AG08396 (cell line): ENCODE results near the gene TMEM101.
"Not testable (repeated sequence)": the region's sequence is repeated elsewhere in the genome, so short reads cannot be mapped to it uniquely, and the experiment has no call there.

Experiments
- DNase-seq: peaks from one replicate; pipeline ENCODE4 v3.0.0; 2012; ENCODE audit warnings: low spot score, mixed read lengths

Gene TMEM101

DNA sequence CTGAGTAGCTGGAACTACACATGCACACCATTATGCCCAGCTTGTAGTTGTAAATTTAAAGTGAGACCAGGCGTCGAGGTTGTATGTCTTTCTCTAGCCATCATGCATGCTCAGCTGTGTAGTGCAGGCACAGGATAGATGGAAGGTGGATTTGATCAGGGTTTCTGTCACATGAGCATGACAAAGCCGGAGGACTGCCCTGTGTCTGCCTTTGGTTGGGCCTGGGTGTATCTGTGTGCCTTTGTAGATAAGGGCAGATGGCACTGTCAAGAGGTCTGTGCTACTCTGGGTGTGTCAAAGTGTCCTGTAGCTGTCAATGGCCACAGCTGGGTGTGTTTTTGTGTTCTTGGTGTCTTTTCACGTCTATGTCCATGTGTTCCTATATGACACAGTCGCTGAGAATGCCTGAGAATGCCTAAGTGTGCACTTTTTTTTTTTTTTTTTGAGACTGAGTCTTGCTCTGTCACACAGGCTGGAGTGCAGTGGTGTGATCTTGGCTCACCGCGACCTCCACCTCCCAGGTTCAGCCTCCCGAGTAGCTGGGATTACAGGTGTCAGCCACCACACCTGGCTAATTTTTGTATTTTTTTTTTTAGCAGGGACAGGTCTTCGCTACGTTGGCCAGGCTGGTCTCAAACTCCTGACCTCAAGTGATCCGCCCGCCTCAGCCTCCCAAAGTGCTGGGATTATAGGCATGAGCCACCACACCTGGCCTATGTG is 14.5 kb downstream of the TMEM101 start:
- no peak for DNase-seq

DNA sequence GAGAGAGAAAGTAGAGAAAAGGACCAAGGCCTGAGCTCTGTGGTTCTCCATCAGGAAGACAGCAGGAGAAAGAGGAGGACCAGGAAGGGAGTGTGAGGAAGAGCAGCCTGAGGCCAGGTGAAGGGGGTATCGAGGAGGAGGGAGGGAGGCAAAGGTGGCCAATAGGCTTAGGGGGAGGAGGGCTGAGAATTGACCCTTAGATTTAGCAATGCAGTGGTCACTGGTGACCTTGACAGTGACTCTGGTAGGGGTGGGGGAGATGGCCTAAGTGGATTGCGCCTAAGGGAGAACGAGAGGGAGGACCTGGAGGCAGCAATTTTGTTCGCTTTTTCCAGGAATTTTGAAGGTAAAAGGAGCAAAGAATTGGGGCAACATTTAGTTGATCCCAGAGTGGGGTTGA is 15.7 kb downstream of the TMEM101 start:
- no peak for DNase-seq

DNA sequence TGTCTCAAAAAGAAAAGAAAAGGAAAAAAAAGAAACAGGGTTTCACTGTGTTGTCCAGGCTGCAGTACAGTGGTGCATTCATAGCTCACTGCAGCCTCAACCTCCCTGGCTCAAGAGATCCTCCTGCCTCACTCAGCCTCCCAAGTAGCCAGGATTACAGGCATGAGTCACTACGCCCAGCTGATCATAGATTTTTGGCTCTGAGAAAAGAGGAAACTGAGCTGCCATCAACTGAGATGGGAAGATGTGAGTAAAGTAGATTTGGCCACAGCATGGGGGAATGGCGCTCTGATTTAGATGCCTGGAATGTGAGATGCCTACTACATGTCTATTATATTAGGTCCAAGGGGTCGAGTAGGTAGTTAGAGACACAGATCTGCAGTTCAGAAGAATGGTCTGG is 16.2 kb downstream of the TMEM101 start:
- no peak for DNase-seq

DNA sequence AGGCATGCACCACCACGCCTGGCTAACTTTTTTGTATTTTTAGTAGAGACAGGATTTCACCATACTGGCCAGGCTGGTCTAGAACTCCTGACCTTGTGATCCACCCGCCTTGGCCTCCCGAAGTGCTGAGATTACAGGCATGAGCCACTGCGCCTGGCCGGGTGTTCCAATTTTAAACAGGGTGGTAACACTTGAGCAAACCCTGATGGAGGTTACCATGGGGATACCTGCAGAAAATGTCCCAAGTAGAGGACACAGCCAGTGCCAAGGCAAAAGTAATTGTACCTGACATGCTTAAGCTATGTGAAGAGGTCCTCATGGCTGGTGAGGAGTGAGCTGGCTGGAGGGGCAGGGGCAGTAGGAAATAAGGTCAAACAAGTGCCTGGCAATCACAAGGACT is 17.6 kb downstream of the TMEM101 start:
- not testable (repeated sequence) for DNase-seq

DNA sequence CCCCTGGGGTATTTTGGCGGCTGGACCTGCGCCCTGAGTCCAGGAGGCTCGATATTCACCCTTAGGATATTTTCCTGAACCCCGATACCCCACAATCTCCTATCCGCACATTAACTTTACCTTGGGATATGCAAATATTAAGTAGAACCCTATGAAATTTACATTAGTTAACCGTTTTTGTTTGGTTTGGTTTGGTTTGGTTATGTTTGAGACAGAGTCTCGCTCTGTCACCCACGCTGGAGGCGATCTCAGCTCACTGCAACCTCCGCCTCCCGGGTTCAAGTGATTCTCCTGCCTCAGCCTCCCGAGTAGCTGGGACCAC is 19.7 kb downstream of the TMEM101 start:
- DNase-seq = no peak

DNA sequence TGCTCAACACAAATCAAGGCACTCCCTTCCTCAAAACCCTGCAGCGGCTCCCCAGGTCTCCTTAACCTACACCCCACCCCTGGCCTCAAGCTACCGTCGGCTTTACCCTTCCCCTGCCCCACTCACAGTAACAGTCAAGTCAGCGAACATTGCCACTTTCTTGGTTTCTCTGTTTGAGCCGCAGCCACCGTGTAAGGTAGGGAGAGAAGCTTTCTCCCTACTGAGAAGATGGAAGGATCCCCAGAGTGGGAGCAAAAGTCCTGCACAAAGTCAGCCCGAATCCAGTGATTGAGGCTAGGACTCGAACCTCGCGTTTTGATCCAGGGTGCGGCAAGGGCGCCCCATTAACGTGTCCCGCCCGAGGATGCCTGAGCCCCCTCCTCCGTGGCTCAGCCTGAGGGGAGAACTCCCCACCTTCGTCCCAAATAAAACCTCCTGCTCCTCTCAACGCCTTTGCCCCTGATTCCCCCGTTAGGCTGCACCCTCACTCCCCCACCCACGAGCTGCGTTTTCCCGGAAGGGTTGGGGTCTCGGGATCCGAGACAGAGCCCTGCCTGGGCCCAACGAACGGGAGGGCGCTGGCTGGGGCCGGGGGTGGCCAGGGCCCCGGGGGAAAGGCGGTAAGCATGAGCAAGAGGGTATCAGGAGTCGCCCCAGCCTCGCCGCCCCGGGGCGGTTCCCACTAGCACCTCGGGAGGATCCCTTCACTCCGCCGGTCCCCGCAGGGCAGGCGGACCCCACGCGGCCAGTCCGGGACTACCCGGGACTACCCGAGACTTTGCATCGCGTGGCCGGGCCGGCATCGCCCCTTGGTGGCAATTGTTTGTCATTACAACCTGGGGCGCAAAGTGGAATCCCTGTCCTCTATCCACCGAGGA is 20.3 kb downstream of the TMEM101 start:
- DNase-seq = peak; percentile 85

DNA sequence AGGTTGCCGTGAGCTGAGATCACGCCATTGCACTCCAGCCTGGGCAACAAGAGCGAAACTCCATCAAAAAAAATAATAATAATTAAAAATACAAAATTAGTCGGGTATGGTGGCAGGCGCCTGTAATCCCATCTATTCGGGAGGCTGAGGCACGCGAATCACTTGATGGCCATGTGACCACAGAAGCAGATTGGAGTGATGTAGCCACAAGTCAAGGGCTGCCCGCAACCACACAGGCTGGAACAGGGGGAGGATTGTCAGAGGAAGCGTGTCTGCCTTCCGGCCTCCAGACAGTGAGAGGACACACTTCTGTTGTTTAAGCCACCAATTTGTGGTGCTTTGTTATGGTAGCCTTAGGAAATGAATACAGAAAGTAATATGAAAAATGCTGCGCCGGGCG is 22.1 kb downstream of the TMEM101 start:
- DNase-seq = no peak

DNA sequence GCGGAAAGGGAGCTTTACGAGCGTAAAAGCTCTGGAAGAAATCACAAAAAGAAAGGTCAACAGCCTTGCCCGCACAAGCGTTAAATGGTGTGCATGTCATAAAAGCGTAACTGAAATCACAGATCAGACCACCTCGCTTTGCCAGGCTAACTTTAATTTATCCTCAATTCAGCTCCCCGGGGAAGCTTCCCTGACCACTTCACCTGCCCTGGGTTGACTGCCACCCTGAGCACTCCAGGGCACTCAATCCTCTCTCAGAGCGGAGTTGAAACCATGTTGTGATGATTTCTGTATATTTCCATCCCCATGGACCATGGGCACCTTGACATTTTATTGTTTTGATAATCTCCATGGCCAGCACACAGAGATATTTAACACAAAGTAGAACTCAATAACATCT is 26.5 kb downstream of the TMEM101 start:
- DNase-seq = no peak

DNA sequence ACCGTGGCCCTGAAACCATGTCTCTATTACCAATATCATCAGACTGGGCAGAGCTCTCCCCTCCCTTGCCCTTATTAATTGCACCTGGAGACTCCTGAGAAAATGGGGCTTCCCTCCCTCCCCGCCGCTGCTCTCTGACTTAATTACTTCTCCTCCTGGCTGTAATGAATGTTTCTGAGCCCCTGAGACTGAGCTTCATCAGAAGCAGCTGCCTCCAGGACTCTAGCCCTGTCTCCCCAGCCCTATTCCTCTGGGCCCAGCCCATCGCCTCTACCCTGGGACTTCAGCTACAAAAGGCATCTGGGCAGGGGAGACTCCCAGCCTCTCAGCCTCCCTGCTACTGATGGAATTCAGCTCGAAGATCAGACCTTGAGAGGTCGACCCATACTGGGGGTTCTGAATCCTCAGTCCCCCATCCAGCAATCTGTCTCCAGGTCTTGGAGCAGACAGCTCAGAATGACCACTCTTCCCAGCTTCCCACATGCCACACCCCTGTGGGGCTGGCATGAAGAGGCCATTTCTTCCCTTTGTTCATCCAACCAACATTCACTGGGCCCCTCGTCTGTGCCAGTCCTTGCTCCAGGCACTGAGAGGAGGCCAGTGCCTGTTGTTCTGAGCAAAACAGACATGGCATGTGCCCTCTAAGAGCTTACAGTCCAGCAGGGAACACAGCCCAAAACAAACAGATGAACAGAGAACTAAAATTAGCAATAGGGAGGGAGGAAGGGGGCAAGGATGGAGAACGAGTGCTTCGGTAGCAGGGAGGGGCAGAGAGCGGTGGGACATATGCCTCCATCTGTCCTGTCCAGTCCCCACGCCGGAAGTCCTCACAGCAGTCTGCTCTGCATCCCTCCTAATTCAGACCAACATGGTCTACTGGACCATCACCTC is 27.4 kb downstream of the TMEM101 start:
- DNase-seq = no peak

DNA sequence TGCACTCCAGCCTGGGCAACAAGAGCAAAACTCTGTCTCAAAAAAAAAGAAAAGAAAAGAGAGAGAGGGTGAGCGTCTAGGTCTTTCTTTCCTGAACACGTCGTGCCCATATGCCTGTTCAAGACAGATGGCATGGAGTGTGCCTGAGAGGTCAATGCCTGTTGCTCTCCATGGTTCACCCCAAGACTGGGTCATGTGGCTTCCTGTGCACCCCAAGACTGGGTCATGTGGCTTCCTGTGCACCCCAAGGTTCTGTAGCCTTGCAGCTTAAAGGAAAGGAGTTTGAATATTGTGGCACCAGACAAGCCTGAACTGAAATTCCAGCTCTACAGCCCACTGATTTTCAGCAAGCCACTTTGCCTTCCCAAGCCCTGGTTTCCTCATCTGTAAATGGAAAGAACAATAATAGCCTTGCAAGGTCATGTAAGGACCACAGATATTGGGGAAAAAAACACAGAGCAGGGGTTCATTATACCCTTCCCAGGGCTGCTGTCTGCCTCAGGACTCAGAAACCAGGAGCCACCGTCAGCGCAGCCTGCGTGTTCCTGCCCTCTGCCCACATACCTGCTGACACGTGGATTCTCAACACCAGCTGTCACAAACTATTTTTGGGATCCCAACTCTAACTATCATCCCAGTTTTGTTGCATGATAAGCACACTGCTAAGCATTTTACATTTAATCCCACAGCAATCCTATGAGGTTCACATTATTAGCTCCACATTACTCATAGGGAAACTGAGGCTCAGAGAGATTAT is 28.4 kb downstream of the TMEM101 start:
- DNase-seq = no peak

DNA sequence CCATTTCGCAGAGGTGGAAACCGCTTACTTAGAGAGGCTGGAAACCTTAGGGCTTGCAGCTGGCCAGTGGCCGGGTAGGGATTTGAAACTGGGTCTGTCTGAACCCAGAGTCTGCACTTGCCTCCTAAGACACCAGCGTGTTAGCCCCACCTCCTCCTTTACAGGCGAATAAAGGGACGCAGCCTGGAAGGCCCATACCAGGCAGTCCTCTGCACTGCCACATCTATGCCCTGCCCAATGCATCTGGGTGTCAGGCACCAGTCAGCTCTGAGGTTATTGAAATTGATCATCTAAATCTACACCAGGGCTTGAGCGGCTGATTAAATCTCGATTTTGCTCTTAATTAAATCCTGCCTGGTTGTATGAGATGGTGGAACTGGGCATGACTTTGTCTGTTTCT is 30.2 kb downstream of the TMEM101 start:
- DNase-seq = no peak

DNA sequence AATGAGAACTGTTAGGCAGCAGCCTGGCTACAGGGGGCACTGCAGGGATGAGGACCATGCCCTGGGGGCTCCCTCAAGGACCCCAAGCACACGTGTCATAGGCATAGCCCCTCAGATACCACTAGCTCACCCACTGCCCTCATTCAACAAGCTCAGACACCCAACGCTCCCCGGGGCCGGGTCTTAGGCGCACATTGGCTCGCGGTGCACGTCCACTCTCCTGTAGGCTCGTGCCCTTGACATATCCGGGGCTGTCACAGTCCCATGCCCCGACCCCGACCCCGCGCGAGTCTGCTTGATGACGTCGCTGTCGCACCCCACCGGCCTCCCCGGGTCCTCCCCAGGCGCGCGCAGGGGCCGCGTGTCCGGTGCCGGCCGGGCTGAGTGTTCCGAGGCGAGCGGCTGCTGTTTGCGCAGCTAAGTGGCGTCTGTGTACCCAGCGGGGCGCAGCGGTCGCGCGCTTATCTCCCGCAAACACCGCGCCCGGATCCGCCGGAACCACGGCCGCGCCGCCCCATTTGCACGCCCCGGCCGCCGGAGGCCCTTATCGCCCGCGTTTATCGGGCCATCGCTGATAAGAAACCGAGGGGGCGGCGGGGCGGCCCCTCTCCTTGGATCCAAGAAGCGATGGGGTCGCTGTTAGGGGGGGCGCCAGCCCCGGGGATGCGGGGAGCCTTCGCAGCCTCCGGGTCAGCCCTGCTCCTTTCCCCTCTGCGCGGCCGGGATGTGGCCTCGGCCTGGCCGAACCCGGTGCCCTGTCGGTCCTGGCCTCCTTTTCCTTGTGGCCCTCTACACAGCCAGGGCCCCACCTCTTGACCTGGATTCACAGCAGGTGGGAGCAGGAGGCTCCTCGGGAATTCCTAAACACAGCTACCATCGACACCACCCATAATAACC is 31.0 kb downstream of the TMEM101 start:
- no peak for DNase-seq

DNA sequence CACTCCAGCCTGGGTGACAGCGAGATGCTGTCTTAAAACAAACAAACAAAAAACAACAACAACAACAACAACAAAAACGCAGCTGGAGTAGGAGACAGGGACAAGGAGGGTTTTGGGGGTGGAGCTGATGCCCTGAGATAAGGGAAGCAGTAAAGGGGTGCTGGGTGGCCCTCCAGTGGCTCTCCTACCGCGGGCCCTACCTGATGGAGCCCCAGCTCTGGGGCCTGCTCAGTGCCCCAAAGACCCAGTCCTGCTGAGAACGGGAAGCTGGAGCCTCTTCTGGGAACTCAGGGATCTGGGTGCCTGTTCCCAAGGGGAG is 31.6 kb downstream of the TMEM101 start:
- no peak for DNase-seq

DNA sequence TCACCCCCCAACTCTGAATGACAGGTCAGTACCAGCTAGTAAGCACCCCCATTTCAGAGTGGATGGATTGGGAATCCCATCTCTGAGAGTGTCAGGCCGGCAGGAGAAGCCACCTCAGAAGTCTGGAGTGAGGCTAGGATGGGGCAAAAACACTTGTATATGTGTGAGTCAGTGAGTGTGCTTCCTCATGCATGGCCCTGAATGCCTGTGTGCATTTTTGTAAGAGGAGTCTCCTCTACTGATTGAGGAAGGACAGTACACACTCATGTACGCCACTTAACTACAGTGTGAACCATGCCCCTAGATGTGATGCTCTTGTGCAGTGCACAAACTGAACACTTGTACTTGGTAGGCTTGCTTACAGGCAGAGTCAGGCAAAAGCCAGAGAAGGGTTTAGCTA is 32.6 kb downstream of the TMEM101 start:
- DNase-seq = no peak

DNA sequence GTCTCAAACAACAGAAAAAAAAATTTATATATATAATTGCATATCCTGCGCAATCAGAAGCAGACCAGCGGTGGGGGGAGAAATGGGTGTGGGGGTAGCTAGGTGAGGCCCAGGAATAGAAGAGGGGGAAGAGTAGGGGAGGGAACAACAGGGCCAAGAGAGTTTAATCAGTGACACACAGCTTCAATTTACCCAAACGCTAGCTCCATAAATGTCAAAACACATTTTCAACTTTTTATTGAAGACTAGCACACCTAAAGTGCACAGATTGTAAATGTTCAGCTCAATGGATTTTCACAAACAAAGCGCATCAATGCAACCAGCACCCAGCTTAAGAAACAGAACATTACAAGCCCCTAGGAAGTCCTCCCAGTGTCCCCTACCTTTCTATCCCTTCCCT is 35.1 kb downstream of the TMEM101 start:
- DNase-seq = no peak

DNA sequence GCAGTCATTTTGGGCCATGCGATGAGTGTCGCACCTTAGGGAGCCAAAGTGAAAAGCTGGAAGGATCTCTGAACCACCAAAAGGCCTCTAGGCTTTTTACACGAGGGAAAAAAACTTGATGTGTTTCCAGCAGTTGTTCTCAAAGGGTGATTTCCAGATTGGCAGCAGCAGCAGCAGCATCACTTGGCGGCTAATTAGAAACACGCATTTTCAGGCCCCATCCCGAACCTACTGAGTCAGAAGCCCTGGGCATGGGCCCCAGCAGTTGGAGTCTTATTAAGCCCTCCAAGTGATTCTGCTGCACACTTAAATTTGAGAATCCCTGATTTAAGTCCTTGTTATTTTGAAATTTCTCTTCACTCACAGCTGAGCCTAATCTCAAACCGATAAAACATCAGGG is 35.8 kb downstream of the TMEM101 start:
- no peak for DNase-seq

DNA sequence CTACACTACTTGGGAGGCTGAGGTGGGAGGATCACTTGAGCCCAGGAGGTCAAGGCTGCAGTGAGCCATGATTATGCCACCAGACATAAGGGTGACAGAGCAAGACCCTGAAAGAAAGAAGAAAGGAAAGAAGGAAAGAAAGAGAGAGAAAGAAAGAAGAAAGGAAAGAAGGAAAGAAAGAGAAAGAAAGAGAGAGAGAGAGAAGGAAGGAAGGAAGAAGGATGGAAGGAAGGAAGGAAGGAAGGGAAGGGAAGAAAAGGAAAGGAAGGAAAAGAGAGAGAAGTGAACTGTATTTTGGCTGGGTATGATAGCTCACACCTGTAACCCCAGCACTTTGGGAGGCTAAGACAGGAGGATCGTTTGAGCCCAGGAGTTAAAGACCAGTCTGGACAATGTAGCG is 36.7 kb downstream of the TMEM101 start:
- DNase-seq = no peak

DNA sequence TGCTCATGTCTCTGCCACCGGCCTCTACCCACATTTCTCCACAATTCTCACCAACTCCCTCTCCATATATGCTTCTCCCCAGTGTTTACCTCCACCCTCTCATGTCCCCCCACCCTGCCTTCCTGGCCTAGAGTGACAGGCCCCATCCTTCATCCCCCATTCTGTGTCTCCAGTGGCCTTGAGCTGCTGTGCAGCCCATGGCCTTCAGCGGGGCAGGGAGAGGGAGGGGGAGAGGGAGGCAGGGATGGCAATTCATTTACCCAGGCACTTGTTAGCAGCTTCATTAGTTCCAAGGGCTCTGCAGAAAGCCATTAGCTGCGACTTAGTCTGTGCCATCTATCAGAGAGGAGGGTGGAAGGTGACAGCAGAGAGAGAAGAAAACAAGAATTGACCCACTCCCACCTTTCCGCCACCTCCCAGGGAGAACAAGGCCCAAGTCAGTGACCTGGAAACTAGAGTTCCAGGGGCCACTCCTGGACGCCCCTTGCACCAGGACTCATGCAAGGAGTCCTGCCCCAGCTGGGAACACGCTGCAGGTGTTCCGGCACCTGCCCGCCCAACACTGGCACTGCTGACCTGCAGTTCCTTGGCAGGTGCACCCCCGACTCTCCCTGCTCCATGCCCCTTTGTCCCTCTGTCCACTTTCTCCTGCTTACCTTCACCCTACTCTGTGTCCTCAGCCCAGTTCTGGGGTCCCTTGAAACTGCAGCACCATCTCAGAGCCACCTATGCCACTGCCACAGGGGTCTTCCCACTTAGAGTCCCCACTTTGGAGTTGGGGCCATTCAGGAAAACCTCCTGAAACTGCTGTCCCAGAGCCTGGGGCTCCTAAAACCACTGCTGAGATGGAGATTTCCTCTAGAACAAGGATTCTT is 37.6 kb downstream of the TMEM101 start:
- DNase-seq = no peak

DNA sequence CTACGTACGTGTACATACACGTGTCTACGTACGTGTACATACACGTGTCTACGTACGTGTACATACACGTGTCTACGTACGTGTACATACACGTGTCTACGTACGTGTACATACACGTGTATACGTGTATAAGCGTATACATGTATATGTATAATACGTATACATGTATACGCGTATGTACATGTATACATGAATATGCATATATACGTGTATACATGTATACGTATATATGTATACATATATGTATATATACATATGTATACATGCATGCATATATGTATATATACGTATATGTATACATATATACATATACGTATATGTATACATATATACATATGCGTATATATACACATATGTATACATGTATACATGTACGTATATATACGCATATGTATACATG is 38.9 kb downstream of the TMEM101 start:
- DNase-seq = no peak
